Natural killer cell (primary cell): Measurements from ENCODE around the gene TBC1D10A. TPM values are rescaled to one million over a fixed set of nuclear protein-coding genes. Genes with fewer than 3 reads are reported as not detected.

Experiments
- ATAC-seq, 3 donors: fragments of 150-1000 bp in 2 of 3; fragments of 200-7000 bp in 1 of 3; cut with Tn5 transposase; 1 replicate in 1 of 3; 2 replicates in 2 of 3; pipeline ENCODE4 v1.10.0; 2021; ENCODE audit warnings: mild to moderate bottlenecking in 2 of 3, moderate library complexity in 2 of 3
- DNase-seq, 2 donors: peaks; one replicate each; pipeline versions ENCODE4 v3.0.0 to v3.0.0-alpha.2; 2013 to 2021; ENCODE audit warnings: mixed read lengths in 1 of 2
- H3K27ac ChIP-seq: one replicate; pipeline ENCODE4 v1.5.1; 2013; ENCODE audit warnings: mild to moderate bottlenecking, low read length
- H3K27me3 ChIP-seq: one replicate; pipeline ENCODE4 v1.6.1; 2013; ENCODE audit warnings: low read length; ENCODE audit not compliant: control insufficient read depth, insufficient read depth
- H3K36me3 ChIP-seq: one replicate; pipeline ENCODE4 v1.6.1; 2013; ENCODE audit warnings: low read length; ENCODE audit not compliant: control insufficient read depth, insufficient read depth
- H3K4me1 ChIP-seq: one replicate; pipeline ENCODE4 v1.6.1; 2013; ENCODE audit warnings: low read length; ENCODE audit not compliant: control insufficient read depth, insufficient read depth
- H3K4me3 ChIP-seq: one replicate; pipeline ENCODE4 v1.5.1; 2013; ENCODE audit warnings: low read length
- H3K9me3 ChIP-seq: one replicate; pipeline ENCODE4 v1.6.1; 2013; ENCODE audit warnings: low read length; ENCODE audit not compliant: control insufficient read depth, insufficient read depth
- H3K27ac Mint-ChIP-seq, 2 donors: one replicate each; pipeline ENCODE4 v1.8.0; 2022; ENCODE audit warnings: mild to moderate bottlenecking in 2 of 2, mixed read lengths in 2 of 2, moderate library complexity in 1 of 2
- H3K27me3 Mint-ChIP-seq, 2 donors: one replicate each; pipeline ENCODE4 v1.8.0; 2022; ENCODE audit warnings: low read depth in 2 of 2, mixed read lengths in 2 of 2
- H3K36me3 Mint-ChIP-seq: one replicate; pipeline ENCODE4 v1.8.0; 2022; ENCODE audit warnings: mixed read lengths
- H3K4me1 Mint-ChIP-seq, 2 donors: one replicate each; pipeline ENCODE4 v1.8.0; 2022; ENCODE audit warnings: mixed read lengths in 2 of 2
- H3K4me3 Mint-ChIP-seq: one replicate; pipeline ENCODE4 v1.8.0; 2022; ENCODE audit warnings: mild to moderate bottlenecking, moderate library complexity, mixed read lengths
- H3K9me3 Mint-ChIP-seq, 2 donors: one replicate each; pipeline ENCODE4 v1.8.0; 2022; ENCODE audit warnings: mixed read lengths in 2 of 2
- WGBS: methylation state at CpG from one replicate; pipeline ENCODE4 v1.1.7; 2013; ENCODE audit warnings: missing lambda C conversion rate; ENCODE audit not compliant: insufficient coverage; 5-methylcytosine and 5-hydroxymethylcytosine counted together
- intact Hi-C: fragments of 100-400 bp; cut with micrococcal nuclease; formaldehyde crosslinking; loops from one replicate; pipeline ENCODE4 v1.14.2; 2022
- total RNA-seq, 4 donors: library from RNA; stranded (reverse); fragments of 120-200 nt in 1 of 4; gene quantifications; one replicate each; pipeline versions ENCODE4 v1.2.3 to v1.2.4, GENCODE V29; 2013 to 2022
- TF ChIP-seq, protein P1 (sequence below): fragments of 200-600 bp; IDR thresholded peaks from one replicate; pipeline ENCODE4 v1.8.0; 2022; ENCODE audit warnings: antibody characterized with exemption

TBC1D10A gene
- total RNA-seq, 3 donors from 2014 or later (not counting 1 experiment from before 2014, with no cell fraction given): 38.9 to 48.0 (median 47.9) TPM

GRCh38 chr22:30308093-30308492 lies 18.6 kb downstream of the TBC1D10A start:
- Histone ChIP-seq H3K36me3 (peaks cover 2% of the 10 kb centered on the region), H3K4me1 (peaks cover 96% of the 10 kb centered on the region), H3K27me3 (no peaks in the 10 kb centered on the region), H3K9me3 (no peaks in the 10 kb centered on the region), H3K4me3 (no peak overlapping the region), H3K27ac (peak overlapping the region; percentile 71)
- TF ChIP-seq, protein P1, sequence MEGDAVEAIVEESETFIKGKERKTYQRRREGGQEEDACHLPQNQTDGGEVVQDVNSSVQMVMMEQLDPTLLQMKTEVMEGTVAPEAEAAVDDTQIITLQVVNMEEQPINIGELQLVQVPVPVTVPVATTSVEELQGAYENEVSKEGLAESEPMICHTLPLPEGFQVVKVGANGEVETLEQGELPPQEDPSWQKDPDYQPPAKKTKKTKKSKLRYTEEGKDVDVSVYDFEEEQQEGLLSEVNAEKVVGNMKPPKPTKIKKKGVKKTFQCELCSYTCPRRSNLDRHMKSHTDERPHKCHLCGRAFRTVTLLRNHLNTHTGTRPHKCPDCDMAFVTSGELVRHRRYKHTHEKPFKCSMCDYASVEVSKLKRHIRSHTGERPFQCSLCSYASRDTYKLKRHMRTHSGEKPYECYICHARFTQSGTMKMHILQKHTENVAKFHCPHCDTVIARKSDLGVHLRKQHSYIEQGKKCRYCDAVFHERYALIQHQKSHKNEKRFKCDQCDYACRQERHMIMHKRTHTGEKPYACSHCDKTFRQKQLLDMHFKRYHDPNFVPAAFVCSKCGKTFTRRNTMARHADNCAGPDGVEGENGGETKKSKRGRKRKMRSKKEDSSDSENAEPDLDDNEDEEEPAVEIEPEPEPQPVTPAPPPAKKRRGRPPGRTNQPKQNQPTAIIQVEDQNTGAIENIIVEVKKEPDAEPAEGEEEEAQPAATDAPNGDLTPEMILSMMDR: no peak
- intact Hi-C loops: loop anchor here (5.0 kb wide), 1 partner anchor 44 kb away; no protein-coding TSS in a partner anchor
- peak overlapping the region; percentile 65 for H3K4me3 Mint-ChIP-seq
- no peaks in the 10 kb centered on the region for H3K9me3 Mint-ChIP-seq
- ATAC-seq (no peak), DNase-seq (no peak)
- WGBS: 86% methylated on average over 2 of the region's 2 CpGs
- H3K27me3 Mint-ChIP-seq: no peaks in the 10 kb centered on the region
- peaks cover 92 to 99% of the 10 kb centered on the region in 2 donors for H3K4me1 Mint-ChIP-seq
- H3K36me3 Mint-ChIP-seq: no peaks in the 10 kb centered on the region
- peak overlapping the region; percentile 87 to 95 for H3K27ac Mint-ChIP-seq

- intact Hi-C loops: loop anchor here (2.0 to 5.0 kb wide), 2 partner anchors 14 to 45 kb away; no protein-coding TSS in a partner anchor
- Mint-ChIP-seq H3K36me3 (no peaks in the 10 kb centered on the region), H3K27me3 (no peaks in the 10 kb centered on the region), H3K4me3 (peak overlapping the region; percentile 79), H3K4me1 (peaks cover 92 to 99% of the 10 kb centered on the region in 2 donors), H3K9me3 (no peaks in the 10 kb centered on the region), H3K27ac (peak overlapping the region; percentile 87 to 95)
- Histone ChIP-seq H3K27ac (peak overlapping the region; percentile 71), H3K4me3 (no peak overlapping the region), H3K4me1 (peaks cover 96% of the 10 kb centered on the region), H3K27me3 (no peaks in the 10 kb centered on the region), H3K9me3 (no peaks in the 10 kb centered on the region), H3K36me3 (peaks cover 2% of the 10 kb centered on the region)
- TF ChIP-seq, protein P1: no peak
- 49% methylated on average over 4 of the region's 4 CpGs for WGBS
- DNase-seq (peak in 1 of 2 donors; percentile 63), ATAC-seq (peak in 2 of 3 donors; percentile 35 to 48)
Measured at GRCh38 chr22:30307041-30307574, 19.6 kb downstream of the TBC1D10A start.

DNA sequence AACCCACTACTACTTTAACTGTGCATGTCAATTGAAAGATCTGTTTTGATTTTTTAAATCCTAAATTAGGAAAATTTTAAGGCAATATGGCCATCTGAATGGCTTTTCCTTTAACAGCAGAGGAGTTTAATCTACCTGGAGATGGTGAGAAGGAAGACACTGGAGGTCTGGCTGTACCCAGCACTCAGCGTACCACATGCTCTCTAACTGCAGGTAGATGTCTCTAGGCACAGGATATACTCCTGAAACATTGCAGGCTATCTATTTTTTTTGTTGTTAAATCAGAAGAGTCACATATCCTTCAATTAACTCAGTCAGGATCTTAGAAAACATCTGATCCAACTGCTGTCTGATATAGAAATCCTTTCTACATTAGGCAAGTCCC lies 20.1 kb downstream of the TBC1D10A start:
- no peaks in the 10 kb centered on the region for H3K9me3 Mint-ChIP-seq
- ATAC-seq (peak; percentile 14 to 30 (median 19)), DNase-seq (peak in 1 of 2 donors; percentile 59)
- H3K4me1 ChIP-seq: peaks cover 96% of the 10 kb centered on the region
- H3K4me3 Mint-ChIP-seq: peak overlapping the region; percentile 79
- no peaks in the 10 kb centered on the region for H3K27me3 Mint-ChIP-seq
- peak overlapping the region; percentile 0 for H3K4me3 ChIP-seq
- no peaks in the 10 kb centered on the region for H3K27me3 ChIP-seq
- peaks cover 89 to 99% of the 10 kb centered on the region in 2 donors for H3K4me1 Mint-ChIP-seq
- H3K9me3 ChIP-seq: no peaks in the 10 kb centered on the region
- intact Hi-C loops: loop anchor here (2.0 to 5.0 kb wide), 2 partner anchors 14 to 46 kb away; no protein-coding TSS in a partner anchor
- H3K36me3 ChIP-seq: peaks cover 2% of the 10 kb centered on the region
- TF ChIP-seq, protein P1: no peak
- no peaks in the 10 kb centered on the region for H3K36me3 Mint-ChIP-seq
- H3K27ac ChIP-seq: peak overlapping the region; percentile 71
- peak overlapping the region; percentile 87 to 95 for H3K27ac Mint-ChIP-seq
- WGBS: 0% methylated on average over 1 of the region's 1 CpG
